Keratinocyte (primary cell): ENCODE measurements around the gene FAM20B. TPM values are rescaled to one million over a fixed set of nuclear protein-coding genes. Genes with fewer than 3 reads are reported as not detected.
"Not testable (repeated sequence)": the region's sequence is repeated elsewhere in the genome, so short reads cannot be mapped to it uniquely, and the experiment has no call there.

Experiments used
- DNase-seq: peaks from one replicate; pipeline ENCODE4 v3.0.0-alpha.2; 2011; ENCODE audit warnings: low read depth, missing footprints, low spot score
- FAIRE-seq: peaks from 2 replicates; lab custom pipeline; 2011; peaks lifted over from hg19 to GRCh38; lab: Jason Lieb, UNC
- H2AFZ ChIP-seq: 2 replicates; pipeline ENCODE4 v1.6.0; 2012; ENCODE audit warnings: low read length, control low read depth, inconsistent platforms; ENCODE audit not compliant: control insufficient read depth
- H3K27ac ChIP-seq: 2 replicates; pipeline ENCODE4 v1.5.1; 2011; ENCODE audit warnings: low read length; ENCODE audit not compliant: control insufficient read depth, insufficient read depth
- H3K27me3 ChIP-seq: 3 replicates; pipeline ENCODE4 v1.6.0; 2011; ENCODE audit warnings: low read length; ENCODE audit not compliant: control insufficient read depth, insufficient read depth; ENCODE audit errors: extremely low read depth
- H3K36me3 ChIP-seq, 2 experiments: 2 replicates in 1 of 2; 3 replicates in 1 of 2; pipeline ENCODE4 v1.5.1; 2011; ENCODE audit warnings: low read length in 2 of 2, mild to moderate bottlenecking in 1 of 2; ENCODE audit not compliant: control insufficient read depth in 2 of 2, insufficient read depth in 2 of 2; ENCODE audit errors: extremely low read depth in 1 of 2
- H3K4me1 ChIP-seq: 3 replicates; pipeline ENCODE4 v1.5.1; 2011; ENCODE audit warnings: low read length; ENCODE audit not compliant: control insufficient read depth, insufficient read depth; ENCODE audit errors: extremely low read depth
- H3K4me2 ChIP-seq: 3 replicates; pipeline ENCODE4 v1.6.0; 2011; ENCODE audit warnings: low read depth, low read length; ENCODE audit not compliant: control insufficient read depth, insufficient read depth; ENCODE audit errors: extremely low read depth
- H3K4me3 ChIP-seq, 3 experiments: fragments of 200-600 bp in 1 of 3; sonication (generic) in 1 of 3; 2 replicates in 2 of 3; 3 replicates in 1 of 3; pipeline ENCODE4 v1.5.1; 2011 to 2016; ENCODE audit warnings: low read length in 3 of 3, mild to moderate bottlenecking in 3 of 3, control low read depth in 2 of 3, inconsistent platforms in 1 of 3, low read depth in 1 of 3, mixed read lengths in 1 of 3, mixed run types in 1 of 3, moderate library complexity in 1 of 3; ENCODE audit not compliant: control insufficient read depth in 2 of 3, insufficient read depth in 2 of 3; ENCODE audit errors: extremely low read depth in 1 of 3
- H3K79me2 ChIP-seq: 2 replicates; pipeline ENCODE4 v1.6.0; 2012; ENCODE audit warnings: low read length; ENCODE audit not compliant: control insufficient read depth, insufficient read depth
- H3K9ac ChIP-seq: 3 replicates; pipeline ENCODE4 v1.6.0; 2011; ENCODE audit warnings: low read length; ENCODE audit not compliant: control insufficient read depth, insufficient read depth; ENCODE audit errors: extremely low read depth
- H3K9me1 ChIP-seq: 3 replicates; pipeline ENCODE4 v1.6.0; 2011; ENCODE audit warnings: low read length; ENCODE audit not compliant: control insufficient read depth, insufficient read depth; ENCODE audit errors: extremely low read depth
- H3K9me3 ChIP-seq: 2 replicates; pipeline ENCODE4 v1.5.1; 2012; ENCODE audit warnings: low read depth, low read length; ENCODE audit not compliant: control insufficient read depth
- H4K20me1 ChIP-seq: 3 replicates; pipeline ENCODE4 v1.6.0; 2011; ENCODE audit warnings: low read length; ENCODE audit not compliant: control insufficient read depth, insufficient read depth; ENCODE audit errors: extremely low read depth
- EZH2 ChIP-seq: IDR thresholded peaks from one replicate; pipeline ENCODE4 v1.6.1; 2012; ENCODE audit warnings: inconsistent platforms, mild to moderate bottlenecking, low read length, moderate library complexity
- dilution Hi-C: fragments of 300-500 bp; cut with MboI; formaldehyde crosslinking; loops from one replicate; pipeline ENCODE4 v1.7.0; 2020; ENCODE audit warnings: low sequenced_read_pairs; ENCODE audit not compliant: extremely low pct_ligation_motif_present
- polyA plus RNA-seq, 5 experiments: library from polyadenylated mRNA; depleted of rRNA in 3 of 5; stranded (reverse) in 3 of 5; stranded (forward) in 1 of 5; unstranded in 1 of 5; fragments of >200 nt; gene quantifications; 1 replicate in 1 of 5; 2 replicates in 3 of 5; 3 replicates in 1 of 5; pipeline versions ENCODE4 v1.2.1 to v1.2.3, GENCODE V29; 2011 to 2012; ENCODE audit warnings: missing spikeins in 2 of 5, low read depth in 1 of 5, low replicate concordance in 1 of 5
- TF ChIP-seq, protein P1 (sequence below), 3 experiments: IDR thresholded peaks in 1 of 3; conservative IDR thresholded peaks in 1 of 3; optimal IDR thresholded peaks in 1 of 3; 2 replicates in 2 of 3; 3 replicates in 1 of 3; pipeline versions ENCODE3 to v1.5.1; 2011; ENCODE audit warnings: low read length in 3 of 3, mild to moderate bottlenecking in 3 of 3, moderate library complexity in 2 of 3, control low read depth in 1 of 3, inconsistent platforms in 1 of 3; ENCODE audit not compliant: insufficient read depth in 2 of 3; ENCODE audit errors: extremely low read depth in 1 of 3

The FAM20B gene
- polyA plus RNA-seq, 1 donor (not counting 4 experiments of a cell fraction or from before 2014, with no cell fraction given) = 20.1 TPM

DNA sequence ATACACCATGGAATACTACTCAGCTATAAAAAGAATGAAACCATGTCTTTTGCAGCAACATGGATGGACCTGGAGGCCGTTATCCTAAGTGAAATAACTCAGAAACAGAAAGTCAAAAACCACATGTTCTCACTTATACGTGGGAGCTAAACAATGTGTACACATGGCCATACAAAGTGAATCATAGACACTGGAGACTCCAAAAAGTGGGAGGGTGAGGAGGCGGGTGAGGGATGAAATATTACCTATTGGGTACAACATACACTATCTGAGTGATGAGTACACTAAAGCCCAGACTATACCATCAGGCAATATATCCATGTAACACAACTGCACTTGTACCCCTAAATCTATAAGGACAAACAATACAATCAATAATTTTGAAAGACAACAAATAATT lies 39.5 kb upstream of the FAM20B start:
- Histone ChIP-seq H3K4me1 (no peaks in the 10 kb centered on the region), H3K4me3 (no peak overlapping the region), H3K9ac (no peak overlapping the region), H3K27me3 (no peaks in the 10 kb centered on the region), H3K36me3 (no peaks in the 10 kb centered on the region), H4K20me1 (no peaks in the 10 kb centered on the region), H3K9me3 (no peaks in the 10 kb centered on the region), H3K4me2 (no peak overlapping the region), H3K9me1 (no peaks in the 10 kb centered on the region), H3K79me2 (no peaks in the 10 kb centered on the region), H2AFZ (no peak overlapping the region), H3K27ac (no peak overlapping the region)
- DNase-seq (no peak), FAIRE-seq (no peak)
- TF ChIP-seq, protein P1, sequence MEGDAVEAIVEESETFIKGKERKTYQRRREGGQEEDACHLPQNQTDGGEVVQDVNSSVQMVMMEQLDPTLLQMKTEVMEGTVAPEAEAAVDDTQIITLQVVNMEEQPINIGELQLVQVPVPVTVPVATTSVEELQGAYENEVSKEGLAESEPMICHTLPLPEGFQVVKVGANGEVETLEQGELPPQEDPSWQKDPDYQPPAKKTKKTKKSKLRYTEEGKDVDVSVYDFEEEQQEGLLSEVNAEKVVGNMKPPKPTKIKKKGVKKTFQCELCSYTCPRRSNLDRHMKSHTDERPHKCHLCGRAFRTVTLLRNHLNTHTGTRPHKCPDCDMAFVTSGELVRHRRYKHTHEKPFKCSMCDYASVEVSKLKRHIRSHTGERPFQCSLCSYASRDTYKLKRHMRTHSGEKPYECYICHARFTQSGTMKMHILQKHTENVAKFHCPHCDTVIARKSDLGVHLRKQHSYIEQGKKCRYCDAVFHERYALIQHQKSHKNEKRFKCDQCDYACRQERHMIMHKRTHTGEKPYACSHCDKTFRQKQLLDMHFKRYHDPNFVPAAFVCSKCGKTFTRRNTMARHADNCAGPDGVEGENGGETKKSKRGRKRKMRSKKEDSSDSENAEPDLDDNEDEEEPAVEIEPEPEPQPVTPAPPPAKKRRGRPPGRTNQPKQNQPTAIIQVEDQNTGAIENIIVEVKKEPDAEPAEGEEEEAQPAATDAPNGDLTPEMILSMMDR (optimal IDR thresholded peaks at IDR 0.05 in 1 of 3, IDR thresholded peaks at IDR 0.05 in 1 of 3, conservative IDR thresholded peaks at IDR 0.05 in 1 of 3; ENCODE audit: extremely low read depth in 1 of 3, insufficient read depth in 2 of 3, low read length in 3 of 3) = no peak
- TF ChIP-seq EZH2 = no peak
- dilution Hi-C loops = no loop called here

DNA sequence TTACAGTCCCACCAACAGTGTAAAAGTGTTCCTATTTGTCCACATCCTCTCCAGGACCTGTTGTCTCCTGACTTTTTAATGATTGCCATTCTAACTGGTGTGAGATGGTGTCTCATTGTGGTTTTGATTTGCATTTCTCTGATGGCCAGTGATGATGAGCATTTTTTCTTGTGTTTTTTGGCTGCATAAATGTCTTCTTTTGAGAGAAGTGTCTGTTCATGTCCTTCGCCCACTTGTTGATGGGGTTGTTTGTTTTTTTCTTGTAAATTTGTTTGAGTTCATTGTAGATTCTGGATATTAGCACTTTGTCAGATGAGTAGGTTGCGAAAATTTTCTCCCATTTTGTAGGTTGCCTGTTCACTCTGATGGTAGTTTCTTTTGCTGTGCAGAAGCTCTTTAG lies 37.5 kb upstream of the FAM20B start:
- H3K4me2 ChIP-seq, H3K27ac ChIP-seq, H3K27me3 ChIP-seq, FAIRE-seq, DNase-seq, H2AFZ ChIP-seq, H3K36me3 ChIP-seq, H3K9me3 ChIP-seq, H4K20me1 ChIP-seq, H3K79me2 ChIP-seq, H3K9ac ChIP-seq, H3K4me3 ChIP-seq, H3K4me1 ChIP-seq, dilution Hi-C loops, H3K9me1 ChIP-seq: not testable (repeated sequence)

DNA sequence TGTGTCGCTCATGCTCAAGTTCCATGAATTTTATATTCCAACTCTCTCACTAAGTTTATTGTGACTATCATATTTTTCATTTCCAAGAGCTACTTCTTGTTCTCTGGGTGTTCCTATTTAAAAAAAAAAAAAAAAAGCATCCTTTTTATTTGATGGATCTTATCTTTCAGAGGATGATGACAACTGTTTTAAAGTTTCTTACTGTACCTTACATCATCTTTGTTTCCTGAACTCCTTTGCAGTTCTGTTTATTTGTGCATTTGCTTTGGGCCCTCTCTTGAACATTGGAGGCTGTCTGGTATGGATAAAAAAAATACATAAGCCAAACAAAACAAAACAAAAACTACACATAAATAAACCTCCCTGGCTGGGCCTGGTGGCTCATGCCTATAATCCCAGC lies 32.1 kb upstream of the FAM20B start:
- no peaks in the 10 kb centered on the region for H3K36me3 ChIP-seq
- H3K4me3 ChIP-seq = no peak overlapping the region
- FAIRE-seq (no peak), DNase-seq (no peak)
- H2AFZ ChIP-seq = no peak overlapping the region
- H3K9me3 ChIP-seq = no peaks in the 10 kb centered on the region
- no peak for TF ChIP-seq EZH2
- TF ChIP-seq, protein P1 (optimal IDR thresholded peaks at IDR 0.05 in 1 of 3, IDR thresholded peaks at IDR 0.05 in 1 of 3, conservative IDR thresholded peaks at IDR 0.05 in 1 of 3; ENCODE audit: extremely low read depth in 1 of 3, insufficient read depth in 2 of 3, low read length in 3 of 3) = no peak
- dilution Hi-C loops = no loop called here
- no peaks in the 10 kb centered on the region for H3K9me1 ChIP-seq
- no peaks in the 10 kb centered on the region for H3K79me2 ChIP-seq
- H4K20me1 ChIP-seq = no peaks in the 10 kb centered on the region
- H3K4me2 ChIP-seq = no peak overlapping the region
- no peak overlapping the region for H3K27ac ChIP-seq
- no peak overlapping the region for H3K9ac ChIP-seq
- no peaks in the 10 kb centered on the region for H3K4me1 ChIP-seq
- no peaks in the 10 kb centered on the region for H3K27me3 ChIP-seq
